VCaP (cell line): Measurements from ENCODE around the gene ATP1A3.

ENCODE experiments used
- H3K27ac ChIP-seq: fragments of 450-650 bp; 2 replicates; pipeline ENCODE4 v1.5.1; 2017
- TF ChIP-seq, protein P1 (sequence below): fragments of 450-650 bp; conservative IDR thresholded peaks from 2 replicates; pipeline ENCODE4 v1.5.1; 2017; ENCODE audit warnings: mild to moderate bottlenecking, moderate library complexity

ATP1A3 gene

DNA sequence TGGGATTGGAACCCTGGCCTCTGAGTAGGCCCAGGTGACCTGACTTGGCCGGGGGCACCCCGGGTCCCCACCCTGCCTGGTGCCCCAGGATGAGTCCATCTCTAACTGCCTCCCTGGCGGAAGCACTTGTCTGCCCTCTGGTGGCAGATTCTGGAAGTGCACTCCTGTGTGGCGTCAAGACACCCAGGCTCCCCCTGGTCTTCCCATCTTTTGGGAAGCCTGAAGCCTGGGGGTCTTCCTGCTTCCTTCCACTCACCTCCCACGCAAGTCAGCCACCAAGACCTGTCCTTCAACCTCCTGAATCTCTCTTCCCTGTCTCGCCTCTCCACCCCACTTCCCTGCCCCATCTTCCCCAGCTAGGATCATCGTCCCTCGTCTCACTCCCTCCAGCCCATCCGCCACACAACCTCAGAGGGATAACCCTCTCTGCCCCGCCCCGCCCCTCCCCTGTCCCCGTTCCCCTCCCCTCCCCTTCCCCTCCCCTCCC lies 42.3 kb downstream of the ATP1A3 start:
- TF ChIP-seq, protein P1, sequence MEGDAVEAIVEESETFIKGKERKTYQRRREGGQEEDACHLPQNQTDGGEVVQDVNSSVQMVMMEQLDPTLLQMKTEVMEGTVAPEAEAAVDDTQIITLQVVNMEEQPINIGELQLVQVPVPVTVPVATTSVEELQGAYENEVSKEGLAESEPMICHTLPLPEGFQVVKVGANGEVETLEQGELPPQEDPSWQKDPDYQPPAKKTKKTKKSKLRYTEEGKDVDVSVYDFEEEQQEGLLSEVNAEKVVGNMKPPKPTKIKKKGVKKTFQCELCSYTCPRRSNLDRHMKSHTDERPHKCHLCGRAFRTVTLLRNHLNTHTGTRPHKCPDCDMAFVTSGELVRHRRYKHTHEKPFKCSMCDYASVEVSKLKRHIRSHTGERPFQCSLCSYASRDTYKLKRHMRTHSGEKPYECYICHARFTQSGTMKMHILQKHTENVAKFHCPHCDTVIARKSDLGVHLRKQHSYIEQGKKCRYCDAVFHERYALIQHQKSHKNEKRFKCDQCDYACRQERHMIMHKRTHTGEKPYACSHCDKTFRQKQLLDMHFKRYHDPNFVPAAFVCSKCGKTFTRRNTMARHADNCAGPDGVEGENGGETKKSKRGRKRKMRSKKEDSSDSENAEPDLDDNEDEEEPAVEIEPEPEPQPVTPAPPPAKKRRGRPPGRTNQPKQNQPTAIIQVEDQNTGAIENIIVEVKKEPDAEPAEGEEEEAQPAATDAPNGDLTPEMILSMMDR, result peak; percentile 98
- no peak overlapping the region for H3K27ac ChIP-seq

DNA sequence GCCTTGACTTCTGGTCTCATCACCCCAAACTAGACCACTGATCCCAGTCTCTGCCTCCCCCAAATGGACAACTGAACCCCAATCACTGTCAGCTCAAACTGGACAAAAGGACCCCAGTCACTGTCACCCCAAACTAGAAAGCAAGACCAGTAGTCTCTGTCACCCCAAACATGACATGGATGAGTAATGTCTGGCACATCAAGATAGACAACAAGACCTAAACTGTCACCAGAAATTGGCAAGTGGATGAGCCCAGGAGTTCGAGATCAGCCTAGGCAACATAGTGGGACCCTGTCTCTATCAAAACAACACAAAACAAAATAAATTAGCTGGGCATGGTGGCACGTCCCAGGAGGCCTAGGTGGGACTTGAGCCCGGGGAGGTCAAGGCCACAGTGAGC lies 46.9 kb downstream of the ATP1A3 start:
- no peak overlapping the region for H3K27ac ChIP-seq
- TF ChIP-seq, protein P1, result no peak

DNA sequence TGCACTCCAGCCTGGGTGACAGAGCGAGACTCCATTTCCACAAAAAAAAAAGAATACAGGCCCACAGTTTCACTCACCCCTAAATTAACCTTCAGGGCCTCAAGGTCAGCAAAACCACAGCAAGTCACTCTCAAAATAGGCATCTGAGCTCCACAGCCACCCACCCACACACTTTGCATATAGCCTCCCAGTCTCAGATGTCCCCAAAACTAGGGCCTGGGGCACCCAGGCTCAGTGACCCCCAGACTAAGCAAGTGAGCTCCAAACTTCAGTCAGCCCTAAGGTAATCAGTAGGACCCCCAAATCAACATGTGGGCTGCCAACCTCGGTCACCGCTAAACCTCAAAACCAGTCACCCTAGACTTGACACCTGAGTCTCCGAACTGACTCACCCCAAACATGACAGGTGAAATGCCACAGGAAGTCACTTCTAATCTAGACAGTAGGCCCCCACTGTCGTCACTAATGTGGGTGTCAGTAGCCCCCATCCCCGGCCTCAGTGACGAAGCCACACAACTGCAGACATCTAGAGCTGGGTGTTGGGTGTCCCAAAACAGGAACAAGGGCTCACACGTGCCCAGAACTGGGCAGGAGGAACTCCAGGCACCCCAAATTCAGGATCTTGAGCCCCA lies 48.8 kb downstream of the ATP1A3 start:
- H3K27ac ChIP-seq, result no peak overlapping the region
- TF ChIP-seq, protein P1, result no peak

GRCh38 chr19:41944336-41944735 lies 49.7 kb downstream of the ATP1A3 start:
- TF ChIP-seq, protein P1, result no peak
- H3K27ac ChIP-seq, result no peak overlapping the region

GRCh38 chr19:41941410-41942202 lies 52.4 kb downstream of the ATP1A3 start:
- TF ChIP-seq, protein P1, result no peak
- no peak overlapping the region for H3K27ac ChIP-seq

- TF ChIP-seq, protein P1, result no peak
- peak overlapping the region; percentile 27; the same call in 1 of the 2 replicates for H3K27ac ChIP-seq
Observed at GRCh38 chr19:41940731-41941409, 53.2 kb downstream of the ATP1A3 start.
